ENCODE data around the gene NOD1.

Gene NOD1

GRCh38 chr7:30468791-30469190 is 9.8 kb downstream of the NOD1 start:
- no peak for DNase-seq

- DNase-seq: no peak
Observed at GRCh38 chr7:30468041-30468440, 10.5 kb downstream of the NOD1 start.

GRCh38 chr7:30467271-30467670 is 11.3 kb downstream of the NOD1 start:
- DNase-seq: no peak

DNA sequence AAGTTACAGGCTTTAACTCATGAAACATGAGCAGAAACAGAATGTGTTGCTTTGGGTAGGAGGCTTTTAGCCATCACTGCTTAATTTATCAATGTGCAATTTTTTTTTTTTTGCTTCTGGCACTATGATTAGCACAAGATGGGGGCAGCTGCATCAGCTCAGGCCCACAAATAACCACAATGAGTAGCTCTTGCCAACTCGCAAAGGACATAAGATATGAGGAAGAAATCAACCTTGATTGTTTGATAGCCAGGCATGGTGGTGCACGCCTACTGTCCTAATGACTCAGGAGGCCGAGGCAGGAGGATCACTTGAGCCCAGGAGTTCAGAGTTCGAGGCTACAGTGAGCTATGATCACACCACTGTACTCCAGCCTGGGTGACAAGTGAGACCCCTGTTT is 12.3 kb downstream of the NOD1 start:
- DNase-seq: no peak

- DNase-seq: no peak
Observed at GRCh38 chr7:30465811-30466180, 12.8 kb downstream of the NOD1 start.

DNA sequence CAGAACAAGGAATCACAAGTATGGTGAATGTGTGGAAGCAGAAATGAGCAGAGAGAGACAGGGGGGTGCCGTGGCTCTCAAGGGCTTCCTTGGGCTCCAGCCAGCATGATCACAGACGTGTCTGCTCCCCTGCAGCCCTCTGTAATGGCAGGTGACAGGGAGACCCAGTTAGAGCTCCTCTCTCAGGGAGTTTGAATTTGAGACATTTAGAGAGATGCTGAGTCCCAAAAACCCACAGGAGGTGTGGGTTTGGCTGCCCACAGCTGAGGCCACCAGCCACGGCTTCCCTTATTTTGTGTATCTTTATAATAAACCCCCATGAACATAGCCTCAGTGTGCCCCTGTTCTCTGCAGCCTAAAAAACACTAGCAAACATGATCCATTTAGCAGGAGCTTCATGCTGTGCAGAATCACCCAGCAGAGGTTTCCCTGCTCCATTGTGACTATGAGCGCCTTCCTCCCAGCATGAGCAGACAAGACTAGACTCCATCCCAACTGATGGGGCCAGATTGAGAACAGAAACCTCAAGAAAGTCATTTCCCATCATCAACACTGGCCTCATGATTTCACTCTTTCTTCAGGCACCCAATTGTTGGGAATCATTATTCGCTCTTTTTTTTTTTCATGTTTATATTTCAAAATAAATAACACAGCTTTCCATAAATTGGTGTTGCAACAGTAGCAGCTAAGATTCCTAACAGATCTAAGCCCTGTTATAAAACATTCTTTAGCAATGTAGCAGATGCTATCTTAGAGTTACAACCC is 13.4 kb downstream of the NOD1 start:
- no peak for DNase-seq

GRCh38 chr7:30464231-30464671 is 14.3 kb downstream of the NOD1 start:
- no peak for DNase-seq

DNA sequence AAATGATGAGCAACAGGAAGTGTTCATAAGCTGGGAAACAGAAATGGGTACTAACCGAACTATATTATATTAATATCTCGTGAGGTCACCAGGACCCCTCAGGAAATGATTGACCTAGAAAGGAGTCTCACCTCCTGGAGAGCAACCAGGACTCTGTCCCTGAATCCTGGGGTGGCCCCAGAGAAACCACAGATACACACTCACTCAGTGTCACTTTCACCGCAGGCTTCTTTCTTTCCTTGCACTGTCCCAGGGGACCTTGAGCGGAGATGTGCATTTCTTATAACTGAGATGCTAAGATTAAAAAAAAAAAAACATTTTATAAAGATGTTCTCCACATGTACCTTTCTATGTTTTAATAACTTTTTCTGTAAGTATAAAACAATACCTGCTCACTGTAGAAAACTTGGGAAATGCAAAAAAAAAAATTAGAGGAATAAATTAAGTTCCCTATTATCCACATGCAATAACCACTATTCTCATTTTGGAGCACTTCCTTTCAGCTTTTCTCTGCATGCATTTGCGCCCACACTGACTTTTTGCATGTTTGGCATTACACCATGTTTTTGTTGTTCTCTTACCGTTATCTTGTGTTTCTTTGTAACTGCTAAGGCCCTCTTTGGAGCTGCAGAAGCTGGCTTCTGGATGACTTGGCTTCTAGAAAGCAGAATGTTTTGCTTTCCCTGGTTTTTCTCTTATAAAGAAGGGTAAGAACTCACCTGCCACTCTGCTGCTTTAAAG is 15.0 kb downstream of the NOD1 start:
- peak; percentile 54 for DNase-seq

GRCh38 chr7:30462179-30462578 is 16.4 kb downstream of the NOD1 start:
- no peak for DNase-seq

GRCh38 chr7:30460246-30460633 is 18.3 kb downstream of the NOD1 start:
- no peak for DNase-seq

DNA sequence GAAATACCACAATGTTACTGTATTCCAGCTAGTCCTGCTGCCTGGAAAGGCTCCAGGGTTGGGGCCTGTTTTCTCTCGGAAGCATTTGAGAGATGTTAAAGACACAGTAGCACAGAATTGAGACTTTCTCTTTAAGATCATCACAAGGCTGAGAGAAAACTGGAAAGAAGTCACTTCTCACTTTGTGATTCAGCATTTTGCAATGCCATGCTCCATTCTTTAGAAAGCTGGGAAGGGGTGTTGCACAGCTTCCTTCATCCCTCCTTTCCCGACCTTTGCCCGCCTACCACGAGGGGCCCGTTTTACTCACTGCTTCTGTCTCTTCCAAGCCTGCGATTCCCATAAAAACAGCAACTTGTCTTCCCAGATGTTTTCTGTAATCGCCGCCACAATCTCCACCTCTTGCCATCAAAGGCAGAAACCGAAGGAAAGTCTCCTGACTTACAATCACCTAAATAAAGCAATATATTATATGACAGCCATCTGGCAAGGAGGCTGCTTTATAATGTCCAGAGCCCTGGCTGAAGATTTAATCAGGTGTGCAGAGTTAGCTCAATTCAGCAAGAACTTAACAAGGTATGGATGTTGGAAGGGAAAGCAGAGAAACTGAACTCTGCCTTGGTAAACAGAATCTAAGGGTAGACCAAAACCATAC is 18.9 kb downstream of the NOD1 start:
- peak; percentile 96 for DNase-seq

- DNase-seq: no peak
Observed at GRCh38 chr7:30458311-30458710, 20.3 kb downstream of the NOD1 start.

DNA sequence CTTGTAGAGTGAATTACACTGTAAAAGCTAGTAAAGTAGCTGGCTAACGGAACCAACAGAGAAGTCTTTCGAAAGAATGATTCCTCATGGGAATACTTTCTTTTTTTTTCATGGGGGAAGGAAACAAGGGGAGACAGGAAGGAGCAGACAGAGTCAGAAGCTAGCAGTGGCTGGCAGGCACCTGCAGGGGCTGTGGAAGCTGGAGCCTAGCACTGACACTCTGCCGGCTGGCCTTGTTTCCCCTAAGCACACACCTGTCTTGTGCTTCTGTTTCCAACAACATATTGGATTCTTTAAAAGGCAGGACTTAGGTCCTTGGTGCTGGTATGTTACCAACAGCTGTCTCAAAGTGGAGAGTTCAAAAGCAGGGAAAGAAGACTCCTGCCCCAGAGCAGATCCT is 24.7 kb downstream of the NOD1 start:
- no peak for DNase-seq

GRCh38 chr7:30453016-30453415 is 25.6 kb downstream of the NOD1 start:
- DNase-seq: no peak

- no peak for DNase-seq
Observed at GRCh38 chr7:30452280-30452930, 26.2 kb downstream of the NOD1 start.

DNA sequence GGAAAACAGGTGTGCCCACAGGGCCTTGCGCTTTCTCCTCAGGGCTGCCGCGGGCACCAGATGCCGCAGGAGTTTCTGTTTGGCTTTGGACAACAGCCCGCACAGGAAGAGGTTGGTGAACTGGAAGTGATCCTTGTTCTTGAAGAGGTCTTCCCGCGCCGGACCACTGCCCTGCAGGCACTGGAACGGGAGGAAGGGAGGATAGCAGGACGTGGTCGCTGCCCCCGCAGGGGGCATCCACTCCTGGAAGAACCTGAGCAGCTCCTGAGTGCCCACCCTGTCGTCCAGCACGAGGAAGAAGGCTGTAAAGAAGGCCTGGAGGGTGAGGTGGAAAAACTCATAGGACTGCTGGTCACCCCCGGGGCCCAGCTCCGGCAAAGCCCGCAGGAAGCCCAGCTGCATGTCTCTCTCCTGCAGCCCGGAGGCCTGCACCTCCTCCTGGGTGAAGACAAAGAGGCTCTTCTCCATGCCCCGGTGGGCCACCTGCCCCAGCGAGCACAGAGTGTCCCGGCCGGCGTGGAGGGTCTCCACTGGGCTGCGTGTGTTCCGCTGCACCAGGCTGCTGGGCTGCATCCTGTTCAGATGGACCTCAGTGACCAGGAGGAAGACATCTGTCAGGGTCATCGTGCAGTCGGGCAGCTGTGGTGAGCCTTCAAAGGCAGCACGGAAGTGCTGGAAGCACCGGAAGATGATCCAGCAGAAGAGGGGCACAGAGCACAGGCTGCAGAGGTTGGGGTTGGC is 26.9 kb downstream of the NOD1 start:
- no peak for DNase-seq

GRCh38 chr7:30450983-30451497 is 27.5 kb downstream of the NOD1 start:
- DNase-seq: no peak

- no peak for DNase-seq
Observed at GRCh38 chr7:30450240-30450982, 28.2 kb downstream of the NOD1 start.

GRCh38 chr7:30448461-30449189 is 30.0 kb downstream of the NOD1 start:
- no peak for DNase-seq

GRCh38 chr7:30447466-30447865 is 31.1 kb downstream of the NOD1 start:
- no peak for DNase-seq

- no peak for DNase-seq
Observed at GRCh38 chr7:30446266-30446665, 32.3 kb downstream of the NOD1 start.
